ENCODE measurements around the gene DOCK1.

The DOCK1 gene

DNA sequence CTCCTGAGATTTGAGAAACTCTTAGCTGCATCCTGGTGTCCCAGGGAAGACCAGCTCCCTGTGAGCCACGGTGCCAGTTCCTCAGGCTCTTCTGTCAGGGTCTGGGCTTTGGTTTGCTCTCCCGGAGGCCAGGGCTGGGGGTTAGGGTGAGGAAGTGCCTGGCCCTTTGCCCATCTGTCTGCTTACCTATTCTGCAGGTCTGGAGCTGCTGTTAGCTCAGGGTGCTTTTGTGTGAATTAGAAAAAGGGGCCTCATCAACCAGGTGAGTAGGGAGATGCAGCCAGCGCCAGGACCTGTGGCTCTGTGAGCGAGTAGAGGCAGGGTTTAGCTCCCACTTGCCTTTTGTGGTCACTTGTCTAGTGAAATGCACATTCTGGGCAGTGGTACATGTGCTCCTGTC lies 109.4 kb downstream of the DOCK1 start:
- H3K9me3 ChIP-seq (ENCODE audit: insufficient read depth, low read length, severe bottlenecking) = no peaks in the 10 kb centered on the region
- H3K4me3 ChIP-seq (ENCODE audit: low read depth in 1 of 2, low read length in 2 of 2) = no peak overlapping the region
- no peaks in the 10 kb centered on the region for H3K27me3 ChIP-seq (ENCODE audit: insufficient read depth, low read length, poor library complexity)
- no peak for TF ChIP-seq EZH2 (IDR thresholded peaks at IDR 0.05; ENCODE audit: borderline replicate concordance, low read depth, low read length, severe bottlenecking)
- TF ChIP-seq, protein P1, sequence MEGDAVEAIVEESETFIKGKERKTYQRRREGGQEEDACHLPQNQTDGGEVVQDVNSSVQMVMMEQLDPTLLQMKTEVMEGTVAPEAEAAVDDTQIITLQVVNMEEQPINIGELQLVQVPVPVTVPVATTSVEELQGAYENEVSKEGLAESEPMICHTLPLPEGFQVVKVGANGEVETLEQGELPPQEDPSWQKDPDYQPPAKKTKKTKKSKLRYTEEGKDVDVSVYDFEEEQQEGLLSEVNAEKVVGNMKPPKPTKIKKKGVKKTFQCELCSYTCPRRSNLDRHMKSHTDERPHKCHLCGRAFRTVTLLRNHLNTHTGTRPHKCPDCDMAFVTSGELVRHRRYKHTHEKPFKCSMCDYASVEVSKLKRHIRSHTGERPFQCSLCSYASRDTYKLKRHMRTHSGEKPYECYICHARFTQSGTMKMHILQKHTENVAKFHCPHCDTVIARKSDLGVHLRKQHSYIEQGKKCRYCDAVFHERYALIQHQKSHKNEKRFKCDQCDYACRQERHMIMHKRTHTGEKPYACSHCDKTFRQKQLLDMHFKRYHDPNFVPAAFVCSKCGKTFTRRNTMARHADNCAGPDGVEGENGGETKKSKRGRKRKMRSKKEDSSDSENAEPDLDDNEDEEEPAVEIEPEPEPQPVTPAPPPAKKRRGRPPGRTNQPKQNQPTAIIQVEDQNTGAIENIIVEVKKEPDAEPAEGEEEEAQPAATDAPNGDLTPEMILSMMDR (IDR thresholded peaks at IDR 0.05; ENCODE audit: borderline replicate concordance, extremely low read depth, low read length, poor library complexity, severe bottlenecking) = no peak
- no peaks in the 10 kb centered on the region for H3K79me2 ChIP-seq (ENCODE audit: insufficient read depth, low read length)
- no peaks in the 10 kb centered on the region for H3K4me1 ChIP-seq (ENCODE audit: insufficient read depth, low read length)
- no peaks in the 10 kb centered on the region for H4K20me1 ChIP-seq (ENCODE audit: insufficient read depth, low read length)
- no peak for ATAC-seq (ENCODE audit: insufficient read depth, low read depth)
- no peak overlapping the region for H3K9ac ChIP-seq (ENCODE audit: low read depth, low read length)
- H3K4me2 ChIP-seq (ENCODE audit: insufficient read depth, low read length) = no peak overlapping the region
- H2AFZ ChIP-seq (ENCODE audit: low read depth, low read length) = no peak overlapping the region
- no peak for DNase-seq
- no peak overlapping the region for H3K27ac ChIP-seq (ENCODE audit: low read length)
- no peaks in the 10 kb centered on the region for H3K36me3 ChIP-seq (ENCODE audit: insufficient read depth, low read length)

DNA sequence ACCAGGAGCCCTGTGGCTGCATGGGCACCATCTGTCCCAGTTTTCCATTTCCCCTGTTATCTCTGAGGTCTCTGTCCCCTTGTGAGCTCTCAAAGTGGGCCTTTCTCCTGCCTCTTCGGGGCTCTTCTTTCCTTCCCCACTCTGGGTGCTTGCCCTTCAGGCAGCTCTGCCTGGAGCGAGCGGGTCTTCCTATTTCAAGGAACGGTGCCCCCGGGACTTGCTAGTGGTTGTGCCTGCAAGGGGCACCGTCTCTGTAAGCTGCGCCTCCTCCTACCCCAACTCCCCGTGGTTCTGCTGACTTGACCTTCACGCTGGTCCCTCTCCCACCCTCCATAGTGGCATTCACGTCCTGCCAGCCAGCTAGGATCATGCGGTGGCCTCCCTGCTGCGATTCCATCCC lies 110.1 kb downstream of the DOCK1 start:
- TF ChIP-seq EZH2 (IDR thresholded peaks at IDR 0.05; ENCODE audit: borderline replicate concordance, low read depth, low read length, severe bottlenecking) = no peak
- TF ChIP-seq, protein P1 (IDR thresholded peaks at IDR 0.05; ENCODE audit: borderline replicate concordance, extremely low read depth, low read length, poor library complexity, severe bottlenecking) = no peak
- Histone ChIP-seq H4K20me1 (ENCODE audit: insufficient read depth, low read length) (no peaks in the 10 kb centered on the region), H3K79me2 (ENCODE audit: insufficient read depth, low read length) (no peaks in the 10 kb centered on the region), H3K4me3 (ENCODE audit: low read depth in 1 of 2, low read length in 2 of 2) (no peak overlapping the region), H2AFZ (ENCODE audit: low read depth, low read length) (no peak overlapping the region), H3K9ac (ENCODE audit: low read depth, low read length) (no peak overlapping the region), H3K4me2 (ENCODE audit: insufficient read depth, low read length) (no peak overlapping the region), H3K4me1 (ENCODE audit: insufficient read depth, low read length) (no peaks in the 10 kb centered on the region), H3K9me3 (ENCODE audit: insufficient read depth, low read length, severe bottlenecking) (no peaks in the 10 kb centered on the region), H3K27me3 (ENCODE audit: insufficient read depth, low read length, poor library complexity) (no peaks in the 10 kb centered on the region), H3K36me3 (ENCODE audit: insufficient read depth, low read length) (no peaks in the 10 kb centered on the region), H3K27ac (ENCODE audit: low read length) (no peak overlapping the region)
- no peak for ATAC-seq (ENCODE audit: insufficient read depth, low read depth)
- DNase-seq = no peak

DNA sequence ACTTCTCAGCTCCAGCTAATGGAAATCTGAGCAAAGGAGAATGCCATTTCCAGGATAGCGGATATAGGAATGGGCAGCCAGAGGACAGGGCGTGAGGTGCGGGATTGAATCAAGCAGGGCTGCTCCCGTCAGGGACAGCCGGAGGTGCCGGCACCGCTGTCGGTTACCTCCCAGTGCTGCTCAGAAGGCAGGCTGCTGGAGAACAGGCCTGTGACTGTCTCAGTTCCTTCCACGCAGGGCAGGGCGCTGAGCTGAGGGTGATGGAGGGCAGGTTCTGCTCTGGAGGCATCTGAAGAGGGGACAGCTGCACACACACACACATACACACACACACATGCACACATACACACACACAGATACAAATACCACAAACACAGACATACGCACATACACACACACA lies 111.1 kb downstream of the DOCK1 start:
- no peaks in the 10 kb centered on the region for H3K4me1 ChIP-seq (ENCODE audit: insufficient read depth, low read length)
- no peak overlapping the region for H3K9ac ChIP-seq (ENCODE audit: low read depth, low read length)
- H4K20me1 ChIP-seq (ENCODE audit: insufficient read depth, low read length) = no peaks in the 10 kb centered on the region
- no peaks in the 10 kb centered on the region for H3K9me3 ChIP-seq (ENCODE audit: insufficient read depth, low read length, severe bottlenecking)
- H3K4me2 ChIP-seq (ENCODE audit: insufficient read depth, low read length) = no peak overlapping the region
- no peaks in the 10 kb centered on the region for H3K27me3 ChIP-seq (ENCODE audit: insufficient read depth, low read length, poor library complexity)
- ATAC-seq (ENCODE audit: insufficient read depth, low read depth) (no peak), DNase-seq (no peak)
- H3K27ac ChIP-seq (ENCODE audit: low read length) = no peak overlapping the region
- TF ChIP-seq EZH2 (IDR thresholded peaks at IDR 0.05; ENCODE audit: borderline replicate concordance, low read depth, low read length, severe bottlenecking) = no peak
- TF ChIP-seq, protein P1 (IDR thresholded peaks at IDR 0.05; ENCODE audit: borderline replicate concordance, extremely low read depth, low read length, poor library complexity, severe bottlenecking) = no peak
- H3K4me3 ChIP-seq (ENCODE audit: low read depth in 1 of 2, low read length in 2 of 2) = no peak overlapping the region
- no peaks in the 10 kb centered on the region for H3K36me3 ChIP-seq (ENCODE audit: insufficient read depth, low read length)
- H2AFZ ChIP-seq (ENCODE audit: low read depth, low read length) = no peak overlapping the region
- H3K79me2 ChIP-seq (ENCODE audit: insufficient read depth, low read length) = no peaks in the 10 kb centered on the region

Measured in DND-41 (cell line).